Renal pelvis (tissue), 4 donors: Measurements from ENCODE around the gene RAPSN. TPM values are rescaled to one million over a fixed set of nuclear protein-coding genes. Genes with fewer than 3 reads are reported as not detected.
A peak's percentile ranks its signal among the peaks of the same experiment; 100 is the strongest.

ENCODE experiments used
- DNase-seq: peaks from one replicate; pipeline ENCODE4 v3.0.0-alpha.2; 2013
- polyA plus RNA-seq, 3 donors: library from polyadenylated mRNA; unstranded; fragments of 120-200 nt; gene quantifications; one replicate each; pipeline ENCODE4 v1.2.1, GENCODE V29; 2013; ENCODE audit not compliant: insufficient read length in 3 of 3

The RAPSN gene
- polyA plus RNA-seq, 3 donors: 0.23 to 0.52 (median 0.49) TPM

- no peak for DNase-seq
Measured at GRCh38 chr11:47434011-47434786, 14.7 kb downstream of the RAPSN start.

DNA sequence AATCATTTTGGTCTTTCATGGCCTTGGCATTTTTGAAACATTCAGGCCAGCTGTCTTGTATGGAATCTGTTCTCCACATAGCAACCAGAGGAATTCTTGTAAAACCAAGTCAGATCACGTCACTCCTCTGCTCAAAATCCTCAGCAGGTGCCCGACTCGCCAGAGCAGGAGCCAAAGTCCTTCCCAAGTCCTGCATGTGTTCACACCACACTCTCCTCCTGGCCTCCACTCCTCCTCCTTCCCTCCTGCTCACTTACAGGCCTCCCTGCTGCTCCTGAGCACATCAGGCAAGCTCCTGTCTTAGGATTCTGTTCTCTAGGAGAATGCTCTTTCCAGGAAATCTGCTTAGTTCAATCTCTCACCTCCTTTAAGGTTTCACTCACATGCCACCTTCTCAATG lies 15.8 kb downstream of the RAPSN start:
- DNase-seq: no peak

GRCh38 chr11:47431356-47432083 lies 17.4 kb downstream of the RAPSN start:
- no peak for DNase-seq

DNA sequence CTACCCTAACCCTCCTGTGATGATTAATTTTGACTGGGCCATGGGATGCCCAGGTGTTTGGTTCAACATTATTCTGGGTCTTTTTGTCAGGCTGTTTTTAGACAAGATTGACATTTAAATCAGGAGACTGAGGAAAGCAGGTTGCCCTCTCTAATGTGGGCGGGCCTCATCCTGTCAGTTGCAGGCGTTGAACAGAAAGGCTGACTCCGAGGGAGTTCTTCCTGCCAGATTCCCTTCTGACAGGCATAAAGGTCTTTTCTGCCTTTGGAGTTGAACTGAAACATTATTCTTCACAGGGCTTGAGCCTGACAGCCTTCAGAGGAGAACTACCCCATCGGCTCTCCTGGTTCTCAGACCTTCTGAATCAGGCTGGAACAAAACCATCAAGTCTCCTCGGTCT lies 18.4 kb downstream of the RAPSN start:
- no peak for DNase-seq

- peak; percentile 98 for DNase-seq
Measured at GRCh38 chr11:47426062-47426956, 22.6 kb downstream of the RAPSN start, which contains the start of gene PSMC3. Gene PSMC3, minus strand, starts transcription at chr11:47426439. Its CDS starts 160 bp downstream, at chr11:47426279.

DNA sequence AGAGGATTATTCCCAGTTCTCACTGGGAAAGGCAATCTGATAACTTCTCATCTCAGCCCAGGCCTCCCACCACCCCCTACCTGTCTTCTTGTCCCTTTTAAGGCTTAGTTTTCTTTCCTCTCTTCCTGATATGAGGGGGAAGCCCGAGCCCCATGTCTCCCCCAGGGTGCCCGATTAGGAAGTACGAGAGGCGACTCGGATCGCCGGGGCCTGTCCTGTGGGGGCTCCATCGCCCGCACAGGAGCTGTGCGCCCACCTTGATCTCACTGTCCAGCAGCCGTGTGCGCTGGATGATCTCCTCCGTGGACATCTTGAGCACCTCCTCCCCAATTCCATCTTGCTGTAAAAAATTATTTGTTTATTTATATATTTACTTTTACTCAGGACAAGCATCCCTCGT lies 23.3 kb downstream of the RAPSN start:
- no peak for DNase-seq

GRCh38 chr11:47418454-47419259 lies 30.3 kb downstream of the RAPSN start:
- no peak for DNase-seq

- no peak for DNase-seq
Measured at GRCh38 chr11:47417712-47418111, 31.2 kb downstream of the RAPSN start.

GRCh38 chr11:47415949-47416472 lies 32.9 kb downstream of the RAPSN start:
- DNase-seq: no peak

- no peak for DNase-seq
Measured at GRCh38 chr11:47415091-47415854, 33.7 kb downstream of the RAPSN start.

GRCh38 chr11:47414685-47415070 lies 34.3 kb downstream of the RAPSN start:
- no peak for DNase-seq

GRCh38 chr11:47413908-47414684 lies 34.8 kb downstream of the RAPSN start:
- DNase-seq: no peak

DNA sequence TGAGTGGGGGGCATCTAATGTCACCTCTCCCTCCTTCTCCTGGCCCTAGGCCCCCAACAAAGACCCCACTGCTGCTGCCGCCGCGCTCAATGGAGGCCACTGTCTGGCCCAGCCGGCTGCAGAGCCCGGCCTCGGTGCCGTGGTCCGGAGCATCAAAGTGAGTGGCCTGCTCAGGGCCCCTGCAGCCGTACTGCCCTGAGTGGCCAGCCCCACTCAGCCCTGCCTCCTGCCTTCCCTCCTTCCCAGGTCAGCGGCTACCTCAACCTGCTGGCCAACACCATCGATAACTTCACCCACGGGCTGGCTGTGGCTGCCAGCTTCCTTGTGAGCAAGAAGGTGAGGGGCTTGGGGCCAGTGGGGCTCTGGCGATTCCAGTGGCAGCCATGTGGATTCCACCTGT lies 35.6 kb downstream of the RAPSN start:
- DNase-seq: no peak

- DNase-seq: no peak
Measured at GRCh38 chr11:47411884-47412746, 36.8 kb downstream of the RAPSN start.

DNA sequence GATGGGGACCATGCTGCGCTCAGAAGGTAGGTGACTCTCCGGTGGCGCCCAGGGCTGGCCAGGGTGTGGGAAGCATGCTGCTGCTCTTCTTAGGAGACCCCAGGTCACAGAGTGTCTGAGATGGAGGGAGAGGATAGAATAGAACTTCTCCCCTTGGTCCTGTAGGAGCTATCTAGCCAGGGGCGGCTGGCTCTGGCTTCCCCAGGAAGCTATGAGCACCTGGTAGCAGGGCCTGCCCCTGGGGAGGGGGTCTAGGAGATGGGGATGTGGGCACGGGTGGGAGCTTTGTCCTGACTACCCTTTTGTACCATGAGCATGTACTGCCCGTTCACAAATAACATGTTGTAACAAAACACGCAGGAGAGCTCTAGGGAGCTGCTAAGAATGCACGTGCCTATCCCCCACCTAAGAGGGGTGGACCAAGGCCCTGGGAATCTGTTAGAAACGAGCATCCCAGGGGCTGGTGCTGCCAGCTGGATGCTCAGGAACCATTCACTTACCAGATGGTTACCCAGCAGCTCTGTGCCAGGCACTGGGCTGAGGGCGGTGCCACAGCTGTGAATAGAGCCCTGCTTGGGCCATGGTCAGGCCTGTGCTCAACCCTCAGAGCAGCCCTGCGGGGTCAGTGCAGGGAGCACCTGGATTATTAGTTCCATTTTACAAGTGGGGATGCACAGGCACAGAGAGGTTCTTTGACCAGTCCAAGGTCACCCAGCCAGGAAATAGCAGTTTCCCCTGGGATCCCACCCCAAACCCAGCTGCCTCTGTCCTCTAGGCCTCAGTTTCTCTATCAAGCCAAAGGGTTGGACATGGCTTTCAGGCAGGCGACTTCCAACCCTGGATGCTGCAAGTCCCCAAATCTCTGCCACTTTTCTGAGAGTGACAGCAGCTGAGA lies 38.3 kb downstream of the RAPSN start:
- no peak for DNase-seq

GRCh38 chr11:47409440-47410369 lies 39.2 kb downstream of the RAPSN start:
- DNase-seq: no peak
